NCI-H2196 (cell line): ENCODE results near the gene PAFAH2.

ENCODE experiments used
- DNase-seq: peaks from one replicate; lab custom pipeline; 2025; ENCODE audit not compliant: unreplicated experiment; lab: John Stamatoyannopoulos, UW

Gene PAFAH2

DNA sequence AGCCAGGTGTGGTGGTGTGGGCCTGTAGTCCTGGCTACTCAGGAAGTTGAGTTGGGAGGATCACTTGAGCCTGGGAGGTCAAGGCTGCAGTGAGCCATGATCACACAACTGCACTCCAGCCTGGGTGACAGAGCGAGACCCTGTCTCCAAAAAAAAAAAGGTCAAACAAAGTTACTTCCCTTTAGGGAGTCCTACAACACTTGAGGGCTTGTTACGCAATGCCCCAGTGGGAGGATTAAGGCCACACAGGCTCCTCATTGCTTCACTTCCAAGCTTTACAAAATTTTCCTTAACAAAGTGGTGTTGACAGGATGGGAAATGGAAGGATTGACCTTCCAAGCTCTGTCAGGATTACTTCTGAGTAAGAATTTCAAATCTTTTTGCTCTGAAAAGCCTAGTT lies 17.5 kb upstream of the PAFAH2 start:
- no peak for DNase-seq

- DNase-seq: no peak
These were observed 16.3 kb upstream of the PAFAH2 start for GRCh38 chr1:26014179-26014578.

- no peak for DNase-seq
These were observed 15.0 kb upstream of the PAFAH2 start for GRCh38 chr1:26012864-26013263.

DNA sequence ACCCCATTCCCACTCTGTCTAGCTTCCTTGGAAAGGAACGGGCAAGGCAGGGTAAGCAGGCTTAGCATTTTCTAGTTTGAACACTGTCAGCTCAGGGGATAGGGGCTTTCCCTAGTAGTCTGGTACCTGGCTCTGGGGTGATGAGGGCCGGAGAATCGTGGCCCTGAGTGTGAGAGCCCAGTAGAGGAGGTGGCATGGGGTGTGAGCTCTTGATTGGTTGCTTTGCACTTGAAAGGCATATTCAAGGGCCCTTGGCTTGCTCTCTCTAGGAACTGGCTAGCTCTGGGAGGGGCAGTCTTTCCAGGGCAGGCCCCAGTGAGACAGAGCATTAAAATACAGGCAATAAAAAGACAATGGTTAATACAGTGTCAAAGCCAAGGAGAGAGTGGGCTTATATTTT lies 13.0 kb upstream of the PAFAH2 start:
- DNase-seq: no peak

GRCh38 chr1:26009796-26010447 lies 12.1 kb upstream of the PAFAH2 start:
- DNase-seq: no peak

DNA sequence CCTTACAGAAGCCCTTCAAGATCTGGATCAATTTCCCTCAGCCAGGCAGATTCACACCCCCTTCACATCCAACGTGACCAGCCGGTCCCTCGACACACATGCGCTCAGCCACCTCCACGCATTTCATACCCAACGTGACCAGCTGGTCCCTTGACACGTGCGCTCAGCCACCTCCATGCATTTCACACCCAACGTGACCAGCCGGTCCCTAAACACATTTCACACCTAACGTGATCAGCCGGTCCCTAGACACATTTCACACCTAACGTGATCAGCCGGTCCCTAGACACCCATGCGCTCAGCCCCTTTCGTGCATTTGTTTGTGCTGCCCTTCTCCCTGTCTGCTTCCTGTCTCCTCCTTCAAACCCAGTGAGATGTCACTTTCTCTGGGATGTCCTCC lies 8.8 kb upstream of the PAFAH2 start:
- no peak for DNase-seq

DNA sequence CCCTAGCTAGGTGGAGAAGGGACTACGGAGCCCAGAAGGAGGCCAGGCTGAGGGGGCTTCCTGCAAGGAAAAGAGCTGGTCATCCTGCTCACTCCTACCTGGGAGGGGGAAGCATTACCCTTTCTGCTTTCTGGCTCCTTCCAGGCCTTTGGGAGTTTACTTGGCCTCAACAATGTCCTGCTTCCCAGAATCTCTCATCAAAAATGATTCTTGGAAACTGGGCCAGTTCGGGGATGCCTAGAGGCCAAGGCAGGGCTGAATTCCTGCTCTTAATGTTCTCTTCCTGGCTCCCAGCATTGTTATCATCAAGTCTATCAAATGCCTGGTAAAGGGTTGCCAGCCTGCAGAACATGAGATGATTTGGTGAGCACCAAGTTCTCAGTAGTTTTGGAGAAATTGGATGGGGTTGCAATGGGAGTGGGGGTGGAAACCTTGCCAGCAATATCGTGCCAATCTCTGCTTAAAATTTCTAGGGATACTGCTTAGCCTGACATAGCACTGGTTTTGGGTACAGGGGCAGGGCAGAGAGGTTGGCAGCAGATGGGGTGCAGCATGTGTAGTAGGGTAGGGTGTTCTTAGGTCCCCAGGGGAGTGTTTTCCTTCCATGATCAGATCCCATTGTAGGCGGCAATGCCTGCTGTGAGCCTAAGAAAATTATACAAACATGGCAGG lies 7.7 kb upstream of the PAFAH2 start:
- no peak for DNase-seq

- DNase-seq: no peak
These were observed 5.9 kb upstream of the PAFAH2 start for GRCh38 chr1:26003756-26004155.

- DNase-seq: no peak
These were observed 5.4 kb upstream of the PAFAH2 start for GRCh38 chr1:26003262-26003661.

DNA sequence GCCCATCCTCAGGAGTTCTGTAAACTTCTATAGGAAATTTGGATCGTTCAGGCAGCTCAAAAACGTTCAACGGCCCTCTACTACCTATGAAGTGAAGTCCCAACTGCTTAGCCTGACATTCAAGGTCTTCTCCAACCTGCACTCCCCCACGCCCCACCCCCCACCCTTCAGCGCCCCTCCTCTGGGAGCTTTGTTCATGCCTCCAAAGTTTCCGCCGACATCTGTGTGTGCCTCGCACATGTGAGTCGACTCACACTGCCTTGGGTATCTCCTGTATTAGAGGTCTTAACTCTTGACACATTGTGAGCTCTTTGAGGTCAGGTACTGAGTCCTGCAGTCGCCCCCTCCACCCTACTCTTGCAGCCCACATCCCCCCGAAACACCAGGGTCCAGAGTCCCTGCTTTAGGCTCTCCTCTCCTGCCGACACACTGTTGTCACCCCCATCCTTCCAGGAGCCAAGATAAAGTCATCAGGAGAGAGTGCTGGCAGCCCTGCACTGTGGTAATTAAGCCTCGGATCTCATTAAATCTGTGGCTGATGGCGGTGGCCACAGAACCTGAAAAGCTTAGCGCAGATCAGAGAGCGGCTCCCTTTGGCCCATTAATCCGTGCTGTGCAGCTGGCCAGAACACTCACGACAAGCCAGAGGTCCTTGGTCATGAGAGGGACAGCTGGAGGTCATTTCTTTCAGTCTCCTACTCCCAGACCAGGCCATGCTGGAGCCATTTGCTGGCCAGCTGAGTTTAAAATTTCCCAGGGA lies 1.4 kb upstream of the PAFAH2 start:
- no peak for DNase-seq

DNA sequence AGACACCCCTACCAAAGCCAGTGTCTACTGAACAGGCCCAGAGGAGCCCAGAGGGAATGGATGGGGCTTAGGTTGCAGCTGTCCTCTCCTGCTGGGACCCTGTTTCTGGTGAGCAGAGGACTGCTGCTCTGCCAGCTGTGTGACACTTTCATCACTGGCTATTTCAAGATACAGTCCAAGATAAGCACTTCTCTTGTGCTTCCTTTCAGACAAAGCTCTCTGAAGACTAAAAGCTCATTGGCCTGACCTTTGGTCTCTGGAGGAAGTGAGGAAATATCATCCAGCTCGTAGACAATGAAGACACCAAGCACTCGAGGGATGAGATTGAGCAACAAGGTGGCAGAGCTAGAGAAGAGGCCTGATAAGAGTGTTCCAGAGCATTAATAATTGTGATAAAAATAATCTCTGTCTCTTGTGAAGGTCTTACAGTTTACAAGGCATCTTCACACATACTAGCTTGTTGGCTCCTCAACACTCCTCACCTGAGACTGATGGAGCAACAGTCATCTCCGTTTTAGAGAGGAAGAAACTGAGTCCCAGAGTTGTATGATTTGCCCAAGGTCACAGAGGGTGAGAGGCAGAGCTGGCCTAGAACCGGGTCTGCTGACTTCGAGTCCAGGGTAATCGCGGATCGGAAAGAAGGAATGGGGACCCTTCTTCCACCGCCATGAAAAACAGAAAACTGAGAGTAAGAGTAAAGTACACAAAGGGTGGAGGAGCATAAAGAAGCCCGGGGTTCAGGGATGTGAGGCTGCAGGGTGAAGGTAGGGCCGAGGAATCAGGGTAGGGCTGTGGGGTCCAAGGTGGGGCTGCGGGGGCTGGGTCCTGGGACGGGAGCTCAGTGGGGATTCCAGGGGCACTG lies 666 bp downstream of the PAFAH2 start:
- peak; percentile 49 for DNase-seq

DNA sequence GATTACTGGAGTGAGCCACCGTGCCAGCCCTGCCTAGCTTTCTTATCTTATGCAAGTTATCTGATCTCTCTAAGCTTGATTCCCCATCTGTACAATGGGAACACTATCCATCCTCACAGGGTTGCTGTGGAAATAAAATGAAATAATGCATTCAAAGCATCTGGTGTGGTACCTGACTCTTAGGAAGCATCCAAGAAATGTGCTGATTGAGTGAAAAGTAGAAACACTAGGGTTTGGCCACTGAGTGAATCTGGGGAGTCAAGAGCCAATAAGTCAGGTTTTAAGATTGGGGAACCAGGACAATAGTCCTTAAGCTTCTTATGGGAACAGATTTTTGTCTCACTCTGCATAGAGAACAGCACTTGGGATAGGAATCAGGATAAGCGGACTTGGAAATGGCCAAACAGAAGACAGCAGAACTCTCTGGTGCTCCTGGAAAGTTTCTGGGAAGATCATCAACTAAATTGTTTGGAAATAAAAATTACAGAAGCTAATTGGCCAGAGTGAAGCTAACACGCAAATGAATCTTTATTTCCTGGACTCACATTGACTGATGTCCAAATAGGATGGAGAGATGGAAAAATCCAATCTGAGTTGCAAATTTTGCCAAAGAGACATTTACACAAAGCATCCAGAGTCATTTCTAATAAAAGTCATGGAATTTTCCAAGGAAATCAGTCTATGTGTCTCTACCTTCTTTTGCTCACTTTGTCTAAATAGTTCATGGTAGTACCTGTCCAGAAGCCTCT lies 3.3 kb downstream of the PAFAH2 start:
- no peak for DNase-seq

DNA sequence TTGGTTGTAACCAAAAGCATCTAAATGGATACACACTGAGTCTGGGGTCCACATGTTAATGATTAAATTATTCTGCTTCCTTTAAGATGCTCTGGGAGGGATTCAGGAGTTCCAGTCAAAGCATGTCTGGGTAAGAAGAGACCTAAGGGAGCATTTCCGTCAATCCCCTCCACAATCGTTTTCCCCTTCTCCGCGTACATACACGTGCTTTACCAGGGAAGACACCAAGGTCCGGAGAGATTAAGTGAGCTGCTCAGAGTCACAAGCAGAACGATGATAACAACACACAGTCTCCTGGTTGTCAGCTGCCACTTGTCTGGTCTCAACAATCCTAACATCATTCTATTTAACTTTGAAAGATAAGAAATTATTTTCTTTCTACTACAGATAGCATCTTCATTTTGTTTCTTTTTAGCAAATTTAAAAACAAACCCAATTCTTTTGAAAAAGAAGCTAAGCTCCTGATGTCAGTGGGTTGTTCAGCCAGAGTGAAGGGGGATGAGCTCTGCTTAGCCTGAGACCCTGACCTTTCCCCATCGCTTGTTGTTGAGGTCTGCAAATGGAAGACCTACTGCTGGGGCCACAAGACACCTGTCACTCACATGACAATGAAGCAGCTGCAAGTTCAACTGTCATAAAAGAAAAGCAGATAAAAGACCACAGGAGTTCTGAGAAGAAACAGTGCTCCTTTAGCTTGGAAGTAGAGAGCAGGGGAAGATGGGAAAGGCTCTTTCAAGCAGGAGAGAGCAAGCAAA lies 4.5 kb downstream of the PAFAH2 start:
- no peak for DNase-seq

DNA sequence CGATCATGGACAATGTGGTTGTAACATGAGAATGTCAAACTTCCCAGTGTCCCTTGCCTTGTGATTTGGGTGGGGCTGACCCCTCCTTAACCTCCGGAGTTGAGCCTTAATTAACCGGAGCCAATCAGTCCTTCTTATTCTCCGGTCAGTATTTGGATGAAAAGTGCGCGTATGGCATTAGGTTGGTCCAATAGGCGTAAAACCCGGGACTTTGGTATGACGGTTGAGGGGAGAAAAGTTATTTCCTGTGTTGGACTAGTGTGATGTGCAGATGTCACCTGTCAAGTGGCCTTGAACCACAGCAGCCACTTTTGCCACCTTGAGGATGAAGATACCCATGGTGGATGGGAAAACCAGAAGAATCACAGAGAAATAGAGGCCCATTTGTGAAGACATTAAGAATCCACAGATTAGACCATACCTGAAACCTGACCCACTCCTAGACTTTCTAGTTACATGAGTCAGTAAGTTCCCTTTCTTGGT lies 5.1 kb downstream of the PAFAH2 start:
- DNase-seq: no peak

DNA sequence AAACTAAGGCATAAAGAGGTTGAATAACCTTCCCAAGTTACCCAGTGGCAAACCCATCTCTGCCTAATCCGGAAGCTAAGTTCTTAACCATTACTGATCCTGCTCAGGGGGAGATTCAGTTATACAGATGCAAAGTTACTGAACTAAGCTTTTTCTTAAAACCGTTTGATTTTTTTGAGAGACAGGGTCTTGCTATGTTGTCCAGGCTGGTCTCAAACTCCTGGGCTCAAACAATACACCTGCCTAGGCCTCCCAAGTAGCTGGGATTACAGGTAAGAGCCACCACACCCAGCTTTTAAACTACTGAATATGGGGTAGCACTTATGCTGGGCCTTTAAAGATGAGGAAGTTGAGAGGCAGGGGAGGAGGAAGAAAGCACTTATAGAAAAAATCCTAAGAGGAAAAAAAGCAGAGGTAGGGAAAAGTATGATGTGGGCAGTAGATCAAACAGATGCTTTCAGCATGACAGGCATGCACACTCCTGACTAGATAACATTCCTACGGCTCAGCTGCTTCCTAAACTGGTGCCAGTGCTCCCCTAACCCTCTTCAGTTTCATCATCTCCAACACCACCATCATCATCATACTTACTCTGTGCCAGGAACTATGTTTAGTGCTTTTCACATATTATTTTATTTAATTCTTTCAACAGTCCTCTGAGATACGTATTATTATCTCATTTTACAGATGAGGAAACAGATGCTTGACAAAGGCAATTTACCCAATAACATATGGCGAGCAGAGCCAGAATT lies 5.8 kb downstream of the PAFAH2 start:
- no peak for DNase-seq

GRCh38 chr1:25990702-25991395 lies 7.0 kb downstream of the PAFAH2 start:
- DNase-seq: no peak

DNA sequence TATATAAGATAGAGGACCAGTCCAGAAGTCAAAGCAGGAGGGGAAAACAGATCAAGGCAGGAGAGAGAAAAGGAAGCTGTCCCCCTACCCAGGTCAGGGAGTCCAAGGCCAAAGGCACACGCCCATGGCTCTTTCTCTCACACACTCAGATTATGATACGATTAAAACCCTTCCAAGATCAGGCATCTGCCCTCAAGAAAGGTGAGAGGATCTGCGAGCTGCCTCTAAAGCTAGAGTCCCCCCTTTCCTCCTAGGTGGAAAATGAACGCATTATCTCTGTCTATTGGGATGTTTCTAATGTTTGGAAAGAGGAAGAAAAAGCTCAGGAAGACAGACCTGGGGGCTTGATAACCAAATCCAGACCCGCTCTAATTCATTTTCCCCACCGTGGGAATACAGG lies 7.6 kb downstream of the PAFAH2 start:
- DNase-seq: no peak

DNA sequence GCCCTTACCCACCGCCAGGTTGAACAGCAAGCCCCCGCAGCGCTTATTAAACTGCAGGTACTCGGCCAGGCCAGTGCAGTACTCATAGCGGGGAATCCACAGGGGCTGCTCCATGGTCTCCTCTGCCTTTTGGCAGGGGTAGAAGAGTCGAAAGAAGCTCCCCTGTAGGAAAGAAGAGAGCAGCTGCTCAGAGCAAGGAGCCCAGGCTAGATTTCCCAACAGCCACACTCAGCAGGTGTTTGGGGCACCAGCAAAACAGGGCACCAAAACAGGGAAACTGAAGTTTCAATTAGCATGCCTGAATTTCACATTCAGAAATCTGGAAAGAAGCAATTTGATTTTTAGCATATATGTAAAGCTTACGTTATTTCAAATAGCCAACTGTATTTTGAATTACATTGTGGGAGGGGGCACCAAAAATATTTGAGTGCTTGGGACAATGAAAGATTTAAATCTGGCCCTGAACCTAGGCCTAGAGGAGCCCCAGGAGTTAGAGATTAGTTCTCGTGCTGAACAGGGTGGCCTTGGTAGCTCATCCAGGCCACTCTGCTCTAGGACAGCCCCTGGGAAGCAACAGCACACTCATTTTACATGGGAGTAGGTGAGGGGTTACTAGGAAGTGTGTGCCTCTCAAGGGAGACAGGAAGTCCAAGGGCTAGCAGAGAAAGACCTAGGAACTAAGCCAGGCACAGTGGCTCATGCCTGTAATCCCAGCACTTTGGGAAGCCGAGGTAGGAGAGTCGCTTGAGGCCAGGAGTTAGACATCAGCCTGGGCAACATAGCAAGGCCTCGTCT lies 8.2 kb downstream of the PAFAH2 start:
- DNase-seq: no peak
